GM12801 (cell line): ENCODE data around the gene BLM.

Experiments used
- CTCF ChIP-seq: IDR thresholded peaks from one replicate; pipeline ENCODE4 v1.5.1; 2011; ENCODE audit warnings: control low read depth; ENCODE audit not compliant: insufficient read length; ENCODE audit errors: extremely low read depth

The BLM gene

GRCh38 chr15:90813796-90814190, 96.6 kb downstream of the BLM start:
- no peak for TF ChIP-seq CTCF

- TF ChIP-seq CTCF: no peak
Observed at GRCh38 chr15:90814191-90814821, 97.2 kb downstream of the BLM start.

GRCh38 chr15:90816401-90817116, 99.4 kb downstream of the BLM start:
- TF ChIP-seq CTCF: no peak

GRCh38 chr15:90817117-90818057, 100.2 kb downstream of the BLM start:
- no peak for TF ChIP-seq CTCF

GRCh38 chr15:90818251-90819210, 101.4 kb downstream of the BLM start:
- no peak for TF ChIP-seq CTCF

GRCh38 chr15:90819390-90819789, 102.2 kb downstream of the BLM start:
- TF ChIP-seq CTCF: no peak
